Neuronal stem cell (in vitro differentiated cells): Measurements from ENCODE around the gene NUDT17.

ENCODE experiments used
- DNase-seq: peaks from one replicate; pipeline ENCODE4 v3.0.0-alpha.2; 2013; ENCODE audit warnings: low spot score
- H2AFZ ChIP-seq: one replicate; pipeline ENCODE4 v1.6.1; 2013; ENCODE audit warnings: mild to moderate bottlenecking, low read length, inconsistent platforms
- H2AK5ac ChIP-seq: 2 replicates; pipeline ENCODE4 v1.6.1; 2013; ENCODE audit warnings: low read depth, mild to moderate bottlenecking, inconsistent platforms, low read length, moderate library complexity, mixed read lengths
- H2BK120ac ChIP-seq: 2 replicates; pipeline ENCODE4 v1.6.1; 2013; ENCODE audit warnings: low read depth, mild to moderate bottlenecking, inconsistent platforms, low read length, moderate library complexity, mixed read lengths
- H2BK12ac ChIP-seq: one replicate; pipeline ENCODE4 v1.6.1; 2013; ENCODE audit warnings: low read length, inconsistent platforms
- H2BK15ac ChIP-seq: 2 replicates; pipeline ENCODE4 v1.6.1; 2013; ENCODE audit warnings: mild to moderate bottlenecking, low read length, inconsistent platforms, mixed read lengths
- H2BK5ac ChIP-seq: one replicate; pipeline ENCODE4 v1.6.1; 2013; ENCODE audit warnings: inconsistent platforms, mild to moderate bottlenecking, low read length, moderate library complexity
- H3K14ac ChIP-seq: one replicate; pipeline ENCODE4 v1.6.1; 2013; ENCODE audit warnings: low read length, inconsistent platforms
- H3K18ac ChIP-seq: 2 replicates; pipeline ENCODE4 v1.6.1; 2013; ENCODE audit warnings: low read length, inconsistent platforms
- H3K23ac ChIP-seq: 2 replicates; pipeline ENCODE4 v1.6.1; 2013; ENCODE audit warnings: low read depth, mild to moderate bottlenecking, mixed read lengths, low read length, inconsistent platforms; ENCODE audit not compliant: poor library complexity
- H3K27ac ChIP-seq: replicated peaks from 3 replicates; pipeline ENCODE4 v1.5.1; 2013; ENCODE audit warnings: low read length, inconsistent platforms
- H3K27me3 ChIP-seq, 3 experiments: 2 replicates each; pipeline ENCODE4 v1.6.1; 2013; ENCODE audit warnings: low read length in 3 of 3, mild to moderate bottlenecking in 2 of 3, inconsistent platforms in 1 of 3, low read depth in 1 of 3, mixed read lengths in 1 of 3, moderate library complexity in 1 of 3; ENCODE audit not compliant: control insufficient read depth in 3 of 3, insufficient read depth in 3 of 3
- H3K36me3 ChIP-seq, 2 donors: replicated peaks in 1 of 2; 2 replicates each; pipeline ENCODE4 v1.6.1; 2013; ENCODE audit warnings: low read length in 2 of 2; ENCODE audit not compliant: control insufficient read depth in 2 of 2, insufficient read depth in 2 of 2
- H3K4ac ChIP-seq: 2 replicates; pipeline ENCODE4 v1.6.1; 2013; ENCODE audit warnings: inconsistent platforms, mild to moderate bottlenecking, low read length, moderate library complexity
- H3K4me1 ChIP-seq, 2 donors: 1 replicate in 1 of 2; 2 replicates in 1 of 2; pipeline ENCODE4 v1.6.1; 2013; ENCODE audit warnings: low read length in 2 of 2, low read depth in 1 of 2; ENCODE audit not compliant: control insufficient read depth in 2 of 2, insufficient read depth in 1 of 2
- H3K4me2 ChIP-seq: one replicate; pipeline ENCODE4 v1.6.1; 2013; ENCODE audit warnings: mild to moderate bottlenecking, low read length, inconsistent platforms; ENCODE audit not compliant: insufficient read depth, poor library complexity, severe bottlenecking
- H3K4me3 ChIP-seq, 2 donors: 2 replicates each; pipeline ENCODE4 v1.5.1; 2013; ENCODE audit warnings: low read length in 2 of 2, mild to moderate bottlenecking in 2 of 2, inconsistent platforms in 1 of 2, moderate library complexity in 1 of 2
- H3K79me1 ChIP-seq: one replicate; pipeline ENCODE4 v1.6.1; 2013; ENCODE audit warnings: low read depth, mild to moderate bottlenecking, inconsistent platforms, low read length, moderate library complexity
- H3K9ac ChIP-seq: one replicate; pipeline ENCODE4 v1.6.1; 2013; ENCODE audit warnings: mild to moderate bottlenecking, low read depth, low read length, inconsistent platforms; ENCODE audit not compliant: poor library complexity
- H3K9me3 ChIP-seq, 2 donors: replicated peaks in 1 of 2; 2 replicates each; pipeline versions ENCODE3 to v1.6.1; 2013; ENCODE audit warnings: low read length in 2 of 2, mild to moderate bottlenecking in 2 of 2, inconsistent platforms in 1 of 2, low read depth in 1 of 2, mixed read lengths in 1 of 2, moderate library complexity in 1 of 2; ENCODE audit not compliant: control insufficient read depth in 2 of 2, insufficient read depth in 1 of 2
- H4K8ac ChIP-seq: one replicate; pipeline ENCODE4 v1.6.1; 2013; ENCODE audit warnings: low read depth, mild to moderate bottlenecking, inconsistent platforms, low read length, moderate library complexity
- H4K91ac ChIP-seq: one replicate; pipeline ENCODE4 v1.6.1; 2013; ENCODE audit warnings: low read length, low read depth, mild to moderate bottlenecking, inconsistent platforms; ENCODE audit not compliant: poor library complexity
- WGBS, 2 donors: extraction: QIAGEN DNeasy Blood & Tissue Kit; methylation state at CpG; one replicate each; pipeline ENCODE4 v1.1.7; 2013; ENCODE audit warnings: missing lambda C conversion rate in 2 of 2, mixed read lengths in 1 of 2; ENCODE audit not compliant: insufficient read length in 2 of 2, insufficient replicate concordance in 1 of 2; ENCODE audit errors: extremely low coverage in 2 of 2; 5-methylcytosine and 5-hydroxymethylcytosine counted together

Gene NUDT17

GRCh38 chr1:145804235-145805045 is 41.0 kb upstream of the NUDT17 start:
- H3K9me3 ChIP-seq: no peaks in the 10 kb centered on the region
- H3K4me2 ChIP-seq: no peak overlapping the region
- H3K4me1 ChIP-seq: peaks cover 0 to 2% of the 10 kb centered on the region in 2 donors
- no peak overlapping the region for H3K14ac ChIP-seq
- no peak overlapping the region for H3K27ac ChIP-seq
- H2AFZ ChIP-seq: no peak overlapping the region
- no peak overlapping the region for H3K9ac ChIP-seq
- no peak overlapping the region for H2BK12ac ChIP-seq
- H2BK120ac ChIP-seq: no peak overlapping the region
- H4K8ac ChIP-seq: no peak overlapping the region
- H3K79me1 ChIP-seq: peaks cover 2% of the 10 kb centered on the region
- WGBS, 2 donors: no CpG with 5 or more reads among the region's 3 CpGs
- H2AK5ac ChIP-seq: no peak overlapping the region
- H3K27me3 ChIP-seq: no peaks in the 10 kb centered on the region
- no peak overlapping the region for H3K18ac ChIP-seq
- no peak overlapping the region for H4K91ac ChIP-seq
- H2BK15ac ChIP-seq: no peak overlapping the region
- no peak for DNase-seq
- no peak overlapping the region for H2BK5ac ChIP-seq
- no peaks in the 10 kb centered on the region for H3K36me3 ChIP-seq
- H3K4ac ChIP-seq: no peak overlapping the region
- H3K4me3 ChIP-seq: no peak overlapping the region
- H3K23ac ChIP-seq: no peak overlapping the region

- Histone ChIP-seq H2BK5ac (no peak overlapping the region), H2AK5ac (no peak overlapping the region), H3K14ac (no peak overlapping the region), H3K18ac (no peak overlapping the region), H3K36me3 (no peaks in the 10 kb centered on the region), H3K9ac (no peak overlapping the region), H2BK15ac (no peak overlapping the region), H2BK12ac (no peak overlapping the region), H4K91ac (no peak overlapping the region), H3K4me1 (peaks cover 0 to 2% of the 10 kb centered on the region in 2 donors), H3K9me3 (no peaks in the 10 kb centered on the region), H3K4me3 (no peak overlapping the region), H2AFZ (no peak overlapping the region), H3K27me3 (no peaks in the 10 kb centered on the region), H3K4ac (no peak overlapping the region), H3K79me1 (no peaks in the 10 kb centered on the region), H2BK120ac (no peak overlapping the region), H3K27ac (no peak overlapping the region), H4K8ac (no peak overlapping the region), H3K23ac (no peak overlapping the region), H3K4me2 (no peak overlapping the region)
- no peak for DNase-seq
- WGBS, 2 donors: no CpG with 5 or more reads among the region's 1 CpG
Observed at GRCh38 chr1:145805057-145805456, 40.4 kb upstream of the NUDT17 start.

DNA sequence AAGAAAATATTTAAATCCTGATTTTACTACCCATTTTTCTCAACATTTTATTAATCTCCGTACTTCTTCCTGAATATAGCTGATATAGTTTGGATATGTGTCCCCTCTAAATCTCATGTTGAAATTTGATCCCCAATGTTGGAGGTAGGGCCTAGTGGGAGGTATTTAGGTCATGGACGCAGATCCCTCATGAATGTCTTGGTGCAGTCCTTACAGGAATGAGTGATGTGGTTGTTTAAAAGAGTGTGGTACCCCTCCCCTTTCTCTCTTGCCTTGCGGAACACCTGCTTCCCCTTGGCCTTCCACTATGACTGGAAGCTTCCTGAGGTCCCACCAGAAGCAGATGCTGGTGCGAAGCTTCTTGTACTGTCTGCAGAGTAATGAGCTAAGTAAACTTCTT is 39.0 kb upstream of the NUDT17 start:
- no peak overlapping the region for H3K23ac ChIP-seq
- no peak overlapping the region for H2AFZ ChIP-seq
- H4K91ac ChIP-seq: no peak overlapping the region
- no peak overlapping the region for H3K4me3 ChIP-seq
- no peak overlapping the region for H3K14ac ChIP-seq
- DNase-seq: no peak
- no peak overlapping the region for H2BK12ac ChIP-seq
- no peak overlapping the region for H2AK5ac ChIP-seq
- H3K9ac ChIP-seq: no peak overlapping the region
- no peaks in the 10 kb centered on the region for H3K9me3 ChIP-seq
- no peak overlapping the region for H2BK5ac ChIP-seq
- no peak overlapping the region for H3K4me2 ChIP-seq
- no peak overlapping the region for H4K8ac ChIP-seq
- H3K4ac ChIP-seq: no peak overlapping the region
- H3K27ac ChIP-seq: no peak overlapping the region
- WGBS, 2 donors: no CpG with 5 or more reads among the region's 4 CpGs
- no peak overlapping the region for H2BK15ac ChIP-seq
- no peaks in the 10 kb centered on the region for H3K27me3 ChIP-seq
- no peak overlapping the region for H2BK120ac ChIP-seq
- no peak overlapping the region for H3K18ac ChIP-seq
- H3K4me1 ChIP-seq: peaks cover 0 to 2% of the 10 kb centered on the region in 2 donors
- H3K79me1 ChIP-seq: no peaks in the 10 kb centered on the region
- H3K36me3 ChIP-seq: no peaks in the 10 kb centered on the region

GRCh38 chr1:145806844-145807243 is 38.6 kb upstream of the NUDT17 start:
- H3K23ac ChIP-seq: no peak overlapping the region
- no peak overlapping the region for H2BK5ac ChIP-seq
- H3K79me1 ChIP-seq: no peaks in the 10 kb centered on the region
- H3K4me3 ChIP-seq: no peak overlapping the region
- no peak for DNase-seq
- H2AFZ ChIP-seq: no peak overlapping the region
- H2BK120ac ChIP-seq: no peak overlapping the region
- no CpG with 5 or more reads among the region's 7 CpGs for WGBS, 2 donors
- no peaks in the 10 kb centered on the region for H3K9me3 ChIP-seq
- no peak overlapping the region for H4K8ac ChIP-seq
- no peak overlapping the region for H3K14ac ChIP-seq
- H3K4me1 ChIP-seq: peaks cover 0 to 2% of the 10 kb centered on the region in 2 donors
- H2BK15ac ChIP-seq: no peak overlapping the region
- no peak overlapping the region for H3K4ac ChIP-seq
- H3K9ac ChIP-seq: no peak overlapping the region
- H3K4me2 ChIP-seq: no peak overlapping the region
- H4K91ac ChIP-seq: no peak overlapping the region
- no peak overlapping the region for H2BK12ac ChIP-seq
- H3K36me3 ChIP-seq: no peaks in the 10 kb centered on the region
- H3K27me3 ChIP-seq: no peaks in the 10 kb centered on the region
- no peak overlapping the region for H3K18ac ChIP-seq
- H2AK5ac ChIP-seq: no peak overlapping the region
- no peak overlapping the region for H3K27ac ChIP-seq
